ENCODE measurements around the gene VEGFA. TPM values are rescaled to one million over a fixed set of nuclear protein-coding genes. Genes with fewer than 3 reads are reported as not detected.

VEGFA gene
- polyA plus RNA-seq, 1 donor from 2014 or later = 7.3 TPM

- Histone ChIP-seq H3K9me3 (ENCODE audit: low read length) (no peaks in the 10 kb centered on the region), H3K36me3 (ENCODE audit: insufficient read depth, low read length) (no peaks in the 10 kb centered on the region), H3F3A (ENCODE audit: insufficient read depth, low read length, poor library complexity, severe bottlenecking) (no peaks in the 10 kb centered on the region), H3K27ac (ENCODE audit: low read length) (no peak overlapping the region), H4K20me1 (ENCODE audit: insufficient read depth) (no peaks in the 10 kb centered on the region), H3K4me3 (ENCODE audit: low read length) (no peak overlapping the region), H2AFZ (ENCODE audit: low read depth, low read length) (no peak overlapping the region), H3K79me2 (replicated peaks; ENCODE audit: insufficient read depth, low read length) (no peaks in the 10 kb centered on the region), H3K9ac (ENCODE audit: low read length) (no peak overlapping the region), H3K27me3 (ENCODE audit: insufficient read depth, low read depth, low read length) (no peaks in the 10 kb centered on the region), H3K4me2 (ENCODE audit: low read length) (no peak overlapping the region), H3K9me2 (ENCODE audit: insufficient read depth, low read length) (no peaks in the 10 kb centered on the region)
- TF ChIP-seq EP300 (conservative IDR thresholded peaks at IDR 0.05; ENCODE audit: poor library complexity, severe bottlenecking) (no peak), EZH2 (IDR thresholded peaks at IDR 0.05; ENCODE audit: borderline replicate concordance, insufficient read depth, low read length, poor library complexity, severe bottlenecking) (no peak), RAD21 (conservative IDR thresholded peaks at IDR 0.05) (no peak), MXI1 (conservative IDR thresholded peaks at IDR 0.05; ENCODE audit: poor library complexity, severe bottlenecking) (no peak)
These were observed 6.9 kb upstream of the VEGFA start for GRCh38 chr6:43762966-43763695.

GRCh38 chr6:43763812-43764522 lies 6.0 kb upstream of the VEGFA start:
- Histone ChIP-seq H3K27ac (ENCODE audit: low read length) (no peak overlapping the region), H3K4me2 (ENCODE audit: low read length) (no peak overlapping the region), H3K4me3 (ENCODE audit: low read length) (no peak overlapping the region), H3K9me3 (ENCODE audit: low read length) (no peaks in the 10 kb centered on the region), H3K9ac (ENCODE audit: low read length) (no peak overlapping the region), H3K36me3 (ENCODE audit: insufficient read depth, low read length) (no peaks in the 10 kb centered on the region), H3F3A (ENCODE audit: insufficient read depth, low read length, poor library complexity, severe bottlenecking) (no peaks in the 10 kb centered on the region), H2AFZ (ENCODE audit: low read depth, low read length) (no peak overlapping the region), H3K27me3 (ENCODE audit: insufficient read depth, low read depth, low read length) (no peaks in the 10 kb centered on the region), H3K9me2 (ENCODE audit: insufficient read depth, low read length) (no peaks in the 10 kb centered on the region), H4K20me1 (ENCODE audit: insufficient read depth) (no peaks in the 10 kb centered on the region), H3K79me2 (replicated peaks; ENCODE audit: insufficient read depth, low read length) (no peaks in the 10 kb centered on the region)
- TF ChIP-seq EP300 (conservative IDR thresholded peaks at IDR 0.05; ENCODE audit: poor library complexity, severe bottlenecking) (no peak), REST (IDR thresholded peaks at IDR 0.05; ENCODE audit: borderline replicate concordance) (no peak), TAF1 (IDR thresholded peaks at IDR 0.05; ENCODE audit: low read depth) (no peak), CTCF (IDR thresholded peaks at IDR 0.05; ENCODE audit: poor library complexity, severe bottlenecking) (no peak)

Data from neural cell (in vitro differentiated cells).